ENCODE results near the gene TMEM231.
"Not testable (repeated sequence)": the region's sequence is repeated elsewhere in the genome, so short reads cannot be mapped to it uniquely, and the experiment has no call there.

TMEM231 gene

DNA sequence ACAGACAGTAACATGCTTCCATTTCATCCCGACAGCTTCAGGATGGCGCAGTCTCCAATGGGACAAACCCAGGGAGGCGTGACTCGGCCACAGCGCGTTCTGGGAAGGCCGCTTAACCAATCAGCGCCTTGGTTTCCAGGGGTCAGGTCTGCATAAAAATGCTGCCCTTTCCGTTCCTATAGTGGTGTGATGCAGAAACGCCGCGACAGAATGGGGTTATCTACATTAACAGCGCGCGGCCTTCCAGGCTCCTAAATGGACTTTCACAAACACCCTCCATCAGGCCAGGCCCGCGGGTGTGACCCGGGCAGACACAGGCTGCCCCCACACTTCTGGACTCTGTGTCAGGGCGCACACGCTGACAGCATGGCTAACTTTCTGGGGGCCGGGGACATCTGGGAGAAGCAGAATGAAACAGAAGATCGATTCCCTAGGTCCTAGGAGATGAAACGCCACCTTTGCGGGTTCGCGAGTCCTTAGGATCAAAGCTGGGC lies 792 bp downstream of the TMEM231 start:
- TF ChIP-seq GATA1 (IDR thresholded peaks at IDR 0.05; ENCODE audit: low read depth, low read length): no peak
- TF ChIP-seq POLR2A (IDR thresholded peaks at IDR 0.05; ENCODE audit: low read length): peak; percentile 23
- DNase-seq: peak; percentile 77 to 87

DNA sequence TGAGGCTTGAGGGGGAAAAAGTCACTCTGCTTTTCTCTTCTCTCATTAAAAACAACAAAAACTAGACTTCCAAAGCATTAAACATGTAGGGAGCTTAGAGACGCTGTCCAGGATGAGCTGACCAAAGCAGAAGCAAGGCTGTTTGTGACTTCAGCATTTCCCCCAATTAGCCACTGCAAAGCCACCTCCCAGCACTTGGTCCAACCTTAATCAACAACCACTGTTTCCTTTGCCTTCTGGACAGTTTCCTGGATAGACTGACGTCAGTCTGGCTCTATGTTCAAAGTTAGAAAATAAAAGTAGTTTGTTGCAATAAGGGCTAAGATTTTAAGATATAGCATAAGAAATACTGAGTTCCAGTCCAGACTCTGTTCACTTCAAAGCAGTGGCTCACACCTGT lies 3.1 kb downstream of the TMEM231 start:
- TF ChIP-seq GATA1 (IDR thresholded peaks at IDR 0.05; ENCODE audit: low read depth, low read length) (no peak), POLR2A (IDR thresholded peaks at IDR 0.05; ENCODE audit: low read length) (no peak)
- no peak for DNase-seq

DNA sequence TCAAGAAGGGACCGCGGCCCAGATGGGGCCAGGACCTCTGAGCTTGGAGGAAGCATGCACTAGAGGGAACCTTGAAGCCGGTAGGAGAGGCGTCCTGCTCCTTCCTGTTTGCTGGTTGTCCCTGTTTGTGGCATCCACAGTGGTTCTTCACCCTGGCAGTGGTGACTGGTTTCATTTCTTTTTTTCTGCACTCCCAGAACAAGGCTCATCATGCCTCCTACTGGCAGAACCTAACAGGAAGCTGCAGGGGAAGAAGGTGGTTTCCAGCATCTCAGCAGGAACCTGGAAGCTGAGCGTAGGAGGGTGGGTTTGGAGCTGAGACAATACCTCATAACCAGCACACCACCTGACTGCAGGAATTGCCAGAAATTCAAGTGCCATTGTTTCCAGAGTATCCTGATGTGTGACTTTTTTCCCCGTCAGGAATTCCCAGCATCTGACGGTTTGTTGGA lies 5.8 kb downstream of the TMEM231 start:
- DNase-seq: peak; percentile 21 to 33
- TF ChIP-seq POLR2A (IDR thresholded peaks at IDR 0.05; ENCODE audit: low read length): no peak
- no peak for TF ChIP-seq GATA1 (IDR thresholded peaks at IDR 0.05; ENCODE audit: low read depth, low read length)

DNA sequence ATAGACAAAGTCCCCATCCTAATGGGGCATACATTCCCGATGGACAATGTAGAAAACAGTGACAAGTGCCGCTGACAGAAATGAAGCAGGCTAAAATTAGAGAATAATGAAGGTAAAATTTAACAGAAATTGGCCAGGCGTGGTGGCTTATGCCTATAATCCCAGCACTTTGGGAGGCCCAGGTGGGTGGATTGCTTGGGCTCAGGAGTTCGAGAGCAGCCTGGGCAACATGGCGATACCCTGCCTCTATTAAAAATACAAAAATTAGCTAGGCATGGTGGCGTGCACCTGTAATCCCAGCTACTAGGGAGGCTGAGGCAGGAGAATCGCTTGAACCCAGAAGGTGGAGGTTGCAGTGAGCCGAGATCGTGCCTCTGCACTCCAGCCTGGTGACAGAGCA lies 7.6 kb downstream of the TMEM231 start:
- not testable (repeated sequence) for DNase-seq

DNA sequence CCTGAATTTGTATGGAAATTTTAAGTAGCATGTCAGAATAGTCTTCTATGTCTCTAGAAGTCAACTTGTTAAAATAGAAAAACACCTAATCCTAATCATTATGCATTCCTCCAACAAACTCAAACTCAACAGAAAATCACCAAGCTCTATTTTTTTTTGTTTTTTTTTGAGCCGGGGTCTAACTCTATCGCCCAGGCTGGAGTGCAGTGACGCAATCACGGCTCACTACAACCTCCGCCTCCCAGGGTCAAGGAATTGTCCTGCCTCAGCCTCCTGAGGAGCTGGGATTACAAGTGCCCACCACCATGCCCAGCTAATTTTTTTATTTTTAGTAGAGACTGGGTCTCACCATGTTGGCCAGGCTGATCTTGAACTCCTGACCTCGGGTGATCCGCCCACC lies 9.8 kb downstream of the TMEM231 start:
- TF ChIP-seq POLR2A (IDR thresholded peaks at IDR 0.05; ENCODE audit: low read length): no peak
- TF ChIP-seq GATA1 (IDR thresholded peaks at IDR 0.05; ENCODE audit: low read depth, low read length): no peak
- no peak for DNase-seq

DNA sequence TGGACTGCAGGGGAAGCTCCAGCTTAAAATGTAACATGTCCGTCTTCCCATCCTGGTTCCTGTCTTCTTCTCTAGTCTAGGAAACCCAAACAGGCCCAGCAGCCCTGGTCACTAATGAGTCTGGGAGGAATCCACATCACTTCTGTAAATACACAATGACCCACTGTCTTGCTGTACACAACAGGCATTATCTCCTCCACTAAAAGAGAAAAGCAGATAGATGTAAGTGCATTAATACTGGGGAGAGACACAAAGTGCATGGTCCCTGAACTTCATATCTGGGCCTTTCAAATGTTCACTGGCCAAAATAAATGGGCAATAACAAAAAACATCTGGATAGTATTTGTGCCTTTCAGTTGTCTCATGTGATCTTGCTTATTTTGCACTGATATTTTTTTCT lies 10.2 kb downstream of the TMEM231 start:
- DNase-seq: not testable (repeated sequence)

DNA sequence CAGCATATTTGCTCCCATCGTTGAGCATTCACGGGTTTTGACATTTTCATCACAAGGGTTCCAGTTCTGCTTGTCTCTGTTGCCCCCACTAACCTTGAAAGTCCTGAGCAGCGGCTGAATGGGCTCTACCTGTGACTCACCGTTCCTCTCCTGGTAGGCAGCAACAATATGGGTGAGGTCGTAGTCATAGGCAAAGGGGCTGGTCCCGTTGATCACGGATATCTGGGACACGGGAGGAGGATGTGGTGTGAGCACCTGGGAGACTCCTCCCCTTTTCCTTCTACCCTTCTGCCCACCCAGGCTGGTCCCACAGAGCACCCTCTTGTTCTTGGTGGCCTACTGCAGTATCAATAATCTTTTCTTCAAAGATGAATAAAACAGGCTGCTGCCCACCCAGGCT lies 13.6 kb downstream of the TMEM231 start:
- DNase-seq: not testable (repeated sequence)

DNA sequence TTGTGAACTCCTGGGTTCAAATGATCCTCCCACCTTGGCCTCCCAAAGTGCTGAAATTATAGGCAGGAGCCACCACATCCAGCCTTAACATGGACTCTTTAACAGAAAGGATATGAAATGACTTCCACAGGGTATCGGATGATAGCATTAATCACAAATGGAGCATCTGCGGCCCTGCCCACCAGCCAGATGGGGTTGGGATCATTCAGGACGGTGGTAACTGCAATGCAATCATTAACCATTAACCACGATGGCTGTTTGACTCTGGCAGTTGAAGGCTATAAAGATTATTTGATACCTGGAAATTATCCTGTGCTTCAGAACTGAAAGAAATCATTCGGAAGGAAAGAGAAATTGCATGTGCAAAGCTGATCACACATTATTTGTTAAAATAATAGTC lies 14.8 kb downstream of the TMEM231 start:
- no peak for DNase-seq
- TF ChIP-seq GATA1 (IDR thresholded peaks at IDR 0.05; ENCODE audit: low read depth, low read length): no peak

DNA sequence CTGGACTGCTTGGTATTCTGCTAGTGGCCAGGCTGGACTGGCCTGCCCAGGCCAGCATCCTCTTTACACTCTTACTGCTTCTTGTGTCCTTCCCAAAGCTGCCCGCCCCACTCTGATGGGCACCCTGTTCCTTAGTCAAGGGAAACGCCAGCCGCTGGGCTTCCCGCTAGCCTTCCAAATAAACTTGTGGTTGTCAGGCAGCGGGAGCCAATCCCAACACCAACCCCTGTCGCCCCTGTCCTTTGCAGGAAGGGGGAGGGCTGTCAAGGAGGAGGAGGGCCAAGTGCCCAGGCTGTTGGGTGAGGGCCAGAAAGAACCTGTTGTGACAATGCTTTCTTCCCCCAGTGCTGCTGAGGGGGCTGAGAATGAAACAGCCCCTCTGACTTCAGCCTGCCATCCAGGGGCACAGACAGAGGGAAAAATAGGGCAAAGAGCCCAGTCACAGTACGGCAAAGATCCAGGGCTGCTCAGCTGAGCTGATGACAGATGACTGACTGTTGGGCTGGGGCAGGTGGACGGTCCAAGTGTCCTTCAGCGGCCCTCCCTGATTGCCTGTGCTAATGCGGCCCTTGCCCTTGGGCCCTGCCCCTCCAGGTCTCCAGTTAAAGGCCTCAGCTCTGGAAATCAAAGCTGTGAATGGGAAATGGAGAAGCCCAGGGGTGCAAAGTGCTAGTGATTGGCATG lies 17.0 kb downstream of the TMEM231 start:
- DNase-seq: not testable (repeated sequence)

DNA sequence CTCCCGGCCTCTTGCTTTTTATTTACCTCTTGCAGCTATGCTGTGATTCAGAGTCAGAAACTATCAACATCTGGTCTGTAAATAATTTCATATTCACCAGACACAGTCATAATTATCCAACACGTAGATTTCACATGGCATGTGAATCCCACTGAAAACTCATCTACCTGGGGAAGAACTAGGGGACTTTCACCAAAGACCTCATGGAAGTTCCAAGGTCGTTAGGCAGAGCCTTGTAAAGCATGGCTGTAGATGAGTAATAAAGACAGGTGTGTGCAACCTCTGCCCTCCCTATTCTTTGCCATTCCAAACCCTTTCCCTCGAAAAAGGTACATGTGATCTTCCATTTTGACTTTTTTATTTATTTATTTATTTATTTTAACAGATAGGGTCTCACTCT lies 18.3 kb downstream of the TMEM231 start:
- no peak for DNase-seq
- no peak for TF ChIP-seq POLR2A (IDR thresholded peaks at IDR 0.05; ENCODE audit: low read length)
- no peak for TF ChIP-seq GATA1 (IDR thresholded peaks at IDR 0.05; ENCODE audit: low read depth, low read length)

DNA sequence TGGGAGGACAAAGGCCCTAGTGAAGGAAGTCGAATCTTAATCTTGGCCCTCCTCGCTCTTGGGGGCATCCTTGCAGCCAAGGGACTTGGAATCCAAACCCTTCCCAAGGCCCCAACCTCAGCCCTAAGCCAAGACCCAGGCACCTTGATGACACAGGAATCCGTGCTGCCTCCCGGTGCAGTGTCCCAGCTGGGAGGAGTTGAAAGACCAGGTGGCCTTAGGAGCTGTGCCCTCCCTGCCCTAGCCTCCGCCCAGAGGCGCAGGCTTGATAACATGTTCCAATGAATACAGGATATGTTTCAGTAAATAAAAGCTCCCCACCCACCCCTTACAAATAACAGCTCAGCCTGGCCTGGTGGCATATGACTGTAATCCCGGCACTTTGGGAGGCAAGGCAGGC lies 20.2 kb downstream of the TMEM231 start, which contains the start of gene CHST5:
Gene CHST5, minus strand, starts transcription at position 208 of the 400 bp plus-strand sequence. CDS start 5,724 bp downstream, outside the sequence.
- TF ChIP-seq GATA1 (IDR thresholded peaks at IDR 0.05; ENCODE audit: low read depth, low read length) (no peak), POLR2A (IDR thresholded peaks at IDR 0.05; ENCODE audit: low read length) (no peak)
- DNase-seq: no peak

DNA sequence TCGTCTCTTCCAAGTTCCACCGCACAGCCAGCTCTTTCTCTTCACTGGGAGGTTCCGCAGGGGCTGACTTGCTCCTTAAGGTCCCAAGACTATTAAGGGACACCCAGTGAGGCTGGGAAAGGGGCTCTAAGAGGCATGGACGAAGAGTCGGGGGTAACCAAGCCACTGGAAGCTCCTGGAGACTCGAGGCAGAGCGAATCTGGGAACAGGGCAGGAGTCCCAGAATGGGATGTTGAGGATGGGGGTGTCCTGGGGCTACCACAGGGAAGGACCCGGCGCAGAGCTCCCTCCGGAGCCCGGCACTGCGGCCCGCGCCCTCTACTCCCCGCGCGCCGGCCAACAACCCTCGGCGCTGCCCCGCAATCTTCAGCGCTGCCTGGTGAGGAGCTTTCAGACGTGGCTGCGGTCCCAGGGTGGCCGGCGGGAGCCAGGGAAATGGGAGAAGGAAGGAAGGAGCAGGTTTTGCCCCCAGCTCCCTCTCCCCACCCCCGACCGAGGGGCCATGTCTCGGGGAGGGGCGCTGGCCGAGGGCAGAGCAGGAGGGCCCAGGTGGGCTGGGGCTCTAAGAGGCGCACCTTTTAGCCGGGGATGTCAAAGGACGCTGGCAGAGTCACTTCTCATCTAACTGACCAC lies 20.7 kb downstream of the TMEM231 start:
- TF ChIP-seq GATA1 (IDR thresholded peaks at IDR 0.05; ENCODE audit: low read depth, low read length): no peak
- no peak for TF ChIP-seq POLR2A (IDR thresholded peaks at IDR 0.05; ENCODE audit: low read length)
- DNase-seq: no peak

DNA sequence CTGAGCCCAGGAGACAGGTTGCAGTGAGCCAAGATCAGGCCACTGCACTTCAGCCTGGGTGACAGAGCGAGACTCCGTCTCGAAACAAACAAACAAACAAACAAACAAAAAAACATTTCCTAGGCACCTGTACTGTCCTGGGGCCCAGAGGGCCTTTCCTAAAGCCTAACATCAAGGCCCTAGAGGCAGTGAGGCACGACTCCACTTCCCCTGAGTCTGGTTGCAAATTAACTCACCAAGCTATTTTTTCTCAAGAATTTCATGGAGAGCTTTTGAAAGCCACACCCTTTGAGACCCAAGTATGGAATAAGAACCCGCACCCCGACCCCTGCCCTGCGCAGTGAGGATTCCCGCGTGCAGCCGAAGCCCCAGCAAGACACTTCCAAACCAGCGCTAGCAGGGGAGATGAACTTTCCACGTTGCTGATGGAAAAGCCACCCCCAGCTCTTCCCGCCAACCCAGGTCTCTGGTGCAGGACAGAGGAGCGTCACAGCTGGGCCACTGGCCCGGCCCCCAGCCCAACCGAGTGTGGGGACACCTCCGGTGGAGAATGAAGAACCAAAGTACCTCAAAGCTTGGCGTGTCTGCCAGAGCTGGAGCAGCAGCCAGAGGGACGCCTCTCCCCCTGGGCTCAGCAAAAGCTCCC lies 21.4 kb downstream of the TMEM231 start:
- no peak for TF ChIP-seq GATA1 (IDR thresholded peaks at IDR 0.05; ENCODE audit: low read depth, low read length)
- no peak for TF ChIP-seq POLR2A (IDR thresholded peaks at IDR 0.05; ENCODE audit: low read length)
- no peak for DNase-seq

DNA sequence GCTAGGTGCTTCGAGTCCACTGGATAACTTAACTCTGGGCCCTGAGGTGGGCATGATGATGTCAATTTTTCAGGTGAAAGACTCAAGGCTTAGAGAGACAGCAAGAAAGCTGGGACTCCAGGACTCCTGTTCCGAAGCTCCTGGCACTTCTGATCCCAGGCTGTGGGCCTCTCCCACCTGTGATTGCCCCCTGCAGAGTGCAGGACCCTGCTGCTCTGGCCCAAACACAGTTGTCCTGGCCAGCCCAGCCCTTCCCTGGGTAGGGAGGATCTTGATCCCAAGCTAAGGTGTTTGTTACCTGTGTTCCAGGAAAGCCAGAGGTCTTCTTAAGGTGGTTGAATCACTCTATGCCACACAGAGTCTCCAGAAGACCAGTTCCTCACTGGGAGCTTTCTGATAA lies 23.3 kb downstream of the TMEM231 start:
- no peak for DNase-seq
- TF ChIP-seq GATA1 (IDR thresholded peaks at IDR 0.05; ENCODE audit: low read depth, low read length) (no peak), POLR2A (IDR thresholded peaks at IDR 0.05; ENCODE audit: low read length) (no peak)

DNA sequence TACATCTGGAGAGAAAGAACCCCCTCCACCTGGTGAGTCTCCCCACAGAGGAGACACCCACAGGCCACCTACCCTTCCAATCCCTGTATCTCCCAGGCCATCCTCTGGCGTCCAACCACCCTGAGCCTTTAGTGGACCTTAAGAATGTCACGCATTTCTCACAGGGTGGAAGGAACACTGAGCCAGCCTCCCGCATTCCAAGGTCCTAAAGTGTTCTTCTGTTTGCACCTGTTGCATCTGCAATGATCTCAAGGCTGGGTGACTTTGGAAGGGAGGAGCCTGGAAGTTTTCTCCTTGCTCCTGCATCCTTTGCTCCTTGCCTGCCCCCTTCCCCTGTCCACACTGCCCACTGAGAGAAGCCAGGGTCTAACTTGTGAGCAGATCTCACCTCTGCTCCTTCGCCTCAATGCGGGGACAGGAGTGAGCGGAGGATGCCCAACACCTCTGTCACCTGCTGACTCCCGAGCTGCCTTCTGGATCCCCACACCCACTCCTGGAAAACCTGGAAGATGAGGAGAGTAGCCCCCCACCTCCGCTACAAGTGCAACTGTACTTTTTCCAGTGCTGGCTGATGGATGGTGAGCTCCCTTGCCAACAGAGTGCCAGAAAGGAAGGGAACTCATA lies 23.8 kb downstream of the TMEM231 start:
- TF ChIP-seq POLR2A (IDR thresholded peaks at IDR 0.05; ENCODE audit: low read length) (no peak), GATA1 (IDR thresholded peaks at IDR 0.05; ENCODE audit: low read depth, low read length) (no peak)
- no peak for DNase-seq

Measured in erythroblast (primary cell).